Choroid plexus epithelial cell (primary cell): ENCODE measurements around the gene BBS1.

ENCODE experiments used
- DNase-seq: peaks from one replicate; pipeline ENCODE4 v3.0.0-alpha.2; 2010; ENCODE audit warnings: low read depth
- H3K4me3 ChIP-seq: 2 replicates; pipeline ENCODE4 v1.5.1; 2011; ENCODE audit warnings: low read depth, mild to moderate bottlenecking, control low read depth, low read length, moderate library complexity
- CTCF ChIP-seq: conservative IDR thresholded peaks from 2 replicates; pipeline ENCODE4 v1.5.1; 2011; ENCODE audit warnings: low read depth, mild to moderate bottlenecking, control low read depth, inconsistent platforms, low read length, moderate library complexity

BBS1 gene

DNA sequence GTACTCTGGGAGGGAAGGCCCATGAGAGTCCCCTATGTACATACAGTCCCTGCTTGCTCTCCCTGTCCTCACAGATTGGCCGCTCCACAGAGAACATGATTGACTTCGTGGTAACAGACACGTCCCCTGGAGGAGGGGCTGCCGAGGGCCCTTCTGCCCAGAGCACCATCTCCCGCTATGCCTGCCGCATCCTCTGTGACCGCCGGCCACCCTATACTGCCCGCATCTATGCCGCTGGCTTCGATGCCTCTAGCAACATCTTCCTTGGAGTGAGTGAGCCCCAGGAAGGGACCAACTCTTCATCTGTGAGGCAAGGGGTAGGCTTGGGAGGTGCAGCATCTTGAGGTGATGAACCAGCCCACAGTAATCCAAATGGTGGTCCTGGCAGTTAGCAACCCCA lies 37.3 kb upstream of the BBS1 start:
- H3K4me3 ChIP-seq = no peak overlapping the region
- no peak for DNase-seq
- TF ChIP-seq CTCF = no peak

DNA sequence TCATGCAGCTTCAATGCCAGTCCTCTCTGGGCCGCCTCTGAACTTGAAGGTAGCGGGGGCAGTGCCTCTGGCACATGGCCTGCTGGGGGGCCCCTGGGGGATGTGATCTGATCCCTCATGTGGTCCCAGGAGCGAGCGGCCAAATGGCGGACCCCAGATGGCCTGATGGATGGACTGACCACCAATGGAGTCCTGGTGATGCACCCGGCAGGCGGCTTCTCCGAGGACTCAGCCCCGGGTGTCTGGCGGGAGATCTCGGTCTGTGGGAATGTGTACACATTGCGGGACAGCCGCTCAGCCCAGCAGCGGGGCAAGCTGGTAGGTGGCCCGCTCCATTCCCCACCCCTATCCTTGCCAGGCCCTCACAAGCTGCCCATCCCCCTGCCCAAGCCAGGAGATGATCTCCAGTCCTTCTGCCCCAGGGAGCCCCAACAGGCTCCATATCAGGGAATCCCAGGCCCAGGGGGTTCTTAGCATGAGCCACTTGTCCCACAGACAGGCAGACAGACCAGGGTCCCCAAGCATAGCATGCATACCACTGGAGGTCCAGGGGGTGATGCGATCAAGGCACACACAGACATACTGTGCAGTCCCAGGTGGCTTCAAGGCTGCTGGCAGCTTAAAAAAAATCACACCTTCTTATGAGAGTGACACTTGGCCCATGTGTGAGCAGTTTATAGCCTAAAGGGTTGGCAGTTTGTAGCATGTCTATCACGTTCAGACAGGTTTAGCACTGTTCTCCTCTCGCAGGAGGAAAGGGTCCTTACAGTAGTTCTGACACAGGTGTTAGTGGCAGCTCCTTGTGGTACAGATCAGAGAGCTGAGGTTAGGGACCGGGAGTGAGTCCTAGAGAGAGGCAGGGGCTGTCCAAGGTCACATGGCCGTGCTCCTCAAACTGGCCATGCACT lies 36.6 kb upstream of the BBS1 start:
- H3K4me3 ChIP-seq = no peak overlapping the region
- DNase-seq = no peak
- no peak for TF ChIP-seq CTCF

DNA sequence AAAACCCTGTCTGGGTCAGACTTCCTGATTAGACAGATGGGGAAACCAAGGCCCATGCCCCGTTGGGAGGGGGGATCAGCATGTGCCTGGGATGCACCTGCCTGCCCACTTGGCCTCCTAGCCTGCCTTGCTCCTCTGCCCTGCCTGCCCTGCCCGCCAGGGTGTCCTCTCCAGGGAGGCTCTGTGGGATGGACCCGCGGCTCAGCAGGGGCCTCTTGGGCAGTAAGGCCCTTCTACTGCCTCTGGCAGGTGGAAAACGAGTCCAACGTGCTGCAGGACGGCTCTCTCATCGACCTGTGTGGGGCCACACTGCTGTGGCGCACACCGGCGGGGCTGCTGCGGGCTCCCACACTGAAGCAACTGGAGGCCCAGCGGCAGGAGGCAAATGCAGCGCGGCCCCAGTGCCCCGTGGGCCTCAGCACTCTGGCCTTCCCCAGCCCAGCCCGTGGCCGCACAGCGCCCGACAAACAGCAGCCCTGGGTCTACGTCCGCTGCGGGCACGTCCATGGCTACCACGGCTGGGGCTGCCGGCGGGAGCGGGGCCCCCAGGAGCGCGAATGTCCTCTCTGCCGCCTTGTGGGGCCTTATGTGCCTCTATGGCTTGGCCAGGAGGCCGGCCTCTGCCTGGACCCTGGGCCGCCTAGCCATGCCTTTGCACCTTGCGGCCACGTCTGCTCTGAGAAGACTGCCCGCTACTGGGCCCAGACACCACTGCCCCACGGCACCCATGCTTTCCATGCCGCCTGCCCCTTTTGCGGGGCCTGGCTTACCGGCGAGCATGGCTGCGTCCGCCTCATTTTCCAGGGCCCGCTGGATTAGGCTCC lies 34.9 kb upstream of the BBS1 start:
- TF ChIP-seq CTCF = no peak
- no peak for DNase-seq
- H3K4me3 ChIP-seq = no peak overlapping the region

DNA sequence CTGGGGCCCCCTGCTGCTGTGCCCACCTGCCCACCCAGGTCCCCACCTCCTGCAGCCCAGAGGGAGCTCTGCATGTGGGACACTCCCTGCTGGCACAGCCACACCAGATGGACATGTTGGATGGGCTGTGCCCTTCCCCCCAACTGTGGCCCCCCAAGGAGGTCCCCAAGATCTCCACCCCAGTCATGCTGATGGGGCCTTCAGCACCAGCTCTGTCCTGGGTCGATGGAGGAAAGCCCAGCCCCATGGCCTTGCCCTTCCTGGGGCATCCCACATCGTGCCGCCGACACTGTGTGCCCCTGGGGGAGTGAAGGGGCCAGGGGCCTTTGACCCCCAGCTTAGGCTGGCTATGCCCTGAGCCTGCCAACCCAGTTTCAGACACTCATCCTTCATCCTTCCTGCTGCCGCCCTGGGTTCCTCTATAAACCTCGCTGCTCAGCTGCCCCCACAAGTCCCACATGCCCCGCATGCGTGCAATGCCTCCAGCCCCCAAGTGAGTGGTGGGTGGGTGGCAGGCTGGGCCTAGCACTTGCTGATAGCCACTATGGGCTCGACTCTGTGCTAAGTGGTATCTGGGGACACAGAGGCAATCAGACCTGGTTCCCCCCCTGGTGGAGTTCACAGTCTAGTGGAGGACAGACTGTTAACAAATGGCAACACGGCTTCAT lies 34.1 kb upstream of the BBS1 start:
- no peak for DNase-seq
- peak; percentile 5 for TF ChIP-seq CTCF
- no peak overlapping the region for H3K4me3 ChIP-seq

GRCh38 chr11:66476841-66477251 lies 33.6 kb upstream of the BBS1 start:
- no peak for TF ChIP-seq CTCF
- no peak for DNase-seq
- H3K4me3 ChIP-seq = no peak overlapping the region

DNA sequence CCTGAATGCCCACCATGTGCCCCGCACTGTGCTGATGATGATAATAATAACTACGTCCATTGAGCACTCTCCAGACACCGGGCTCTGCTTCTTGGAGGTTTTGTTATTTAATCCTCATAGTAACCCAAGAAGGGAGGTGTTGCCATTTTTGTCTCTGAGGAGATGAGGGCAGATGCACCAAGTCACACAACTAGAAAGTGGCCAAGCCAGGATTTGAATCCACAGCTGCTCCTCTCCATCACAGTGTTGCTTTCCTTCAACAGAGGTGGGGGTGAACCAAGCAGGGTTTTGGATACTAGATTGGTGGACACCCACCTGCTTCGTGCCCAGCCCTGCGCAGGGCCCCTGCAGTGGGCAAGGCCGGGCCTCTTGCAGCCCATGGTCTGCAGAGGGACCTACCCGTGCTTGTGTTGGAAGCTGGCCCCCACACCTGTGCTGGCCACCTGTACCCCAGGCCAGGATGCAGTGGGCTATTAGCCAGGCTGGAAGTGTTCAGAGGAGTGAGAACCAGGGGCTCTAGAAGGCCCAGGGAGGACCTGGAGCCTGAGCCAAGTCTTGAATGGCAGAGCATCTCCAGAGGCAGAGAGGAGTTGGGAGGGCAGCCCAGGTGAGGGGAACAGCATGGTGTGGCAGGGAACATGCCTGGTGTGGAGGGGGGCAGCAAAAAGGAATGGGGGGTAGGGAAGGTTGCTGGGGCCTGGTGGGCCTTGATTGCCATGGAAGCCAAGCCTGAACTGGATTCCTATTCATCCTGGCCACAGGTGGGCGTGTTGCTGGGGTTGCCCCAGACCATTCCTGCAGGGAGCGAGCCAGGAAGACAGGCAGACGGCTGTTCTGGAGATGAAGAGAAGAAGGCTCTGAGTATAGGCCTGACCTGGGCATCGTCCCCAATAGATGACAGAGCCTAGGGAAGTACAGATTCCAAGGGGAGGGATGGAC lies 32.9 kb upstream of the BBS1 start:
- no peak for TF ChIP-seq CTCF

More for the DNA sequence above, 32.9 kb upstream of the BBS1 start:
- H3K4me3 ChIP-seq = no peak overlapping the region
- no peak for DNase-seq
